ENCODE measurements around the gene PIM2.
A peak's percentile ranks its signal among the peaks of the same experiment; 100 is the strongest.
"Not testable (repeated sequence)": the region's sequence is repeated elsewhere in the genome, so short reads cannot be mapped to it uniquely, and the experiment has no call there.

PIM2 gene

DNA sequence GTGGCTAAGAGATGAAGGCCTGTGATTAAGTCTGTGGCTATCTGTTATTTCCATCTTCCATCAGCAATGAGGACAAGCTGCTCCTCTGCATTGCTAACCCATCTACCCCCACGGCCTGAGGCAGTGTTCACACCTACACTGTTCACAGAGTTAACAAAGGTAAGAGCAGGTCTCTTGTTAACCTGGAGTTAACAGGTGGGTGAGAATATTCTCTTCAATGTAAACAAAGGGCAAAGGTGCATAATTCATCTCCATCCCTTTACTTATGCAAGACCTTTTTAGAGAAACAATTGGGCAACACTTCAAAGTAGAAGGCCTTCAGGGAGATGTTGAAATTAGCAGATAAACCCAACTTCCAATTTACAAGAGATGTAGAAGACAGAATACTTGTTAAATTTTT is 10.2 kb downstream of the PIM2 start:
- DNase-seq (ENCODE audit: low read depth) = no peak

DNA sequence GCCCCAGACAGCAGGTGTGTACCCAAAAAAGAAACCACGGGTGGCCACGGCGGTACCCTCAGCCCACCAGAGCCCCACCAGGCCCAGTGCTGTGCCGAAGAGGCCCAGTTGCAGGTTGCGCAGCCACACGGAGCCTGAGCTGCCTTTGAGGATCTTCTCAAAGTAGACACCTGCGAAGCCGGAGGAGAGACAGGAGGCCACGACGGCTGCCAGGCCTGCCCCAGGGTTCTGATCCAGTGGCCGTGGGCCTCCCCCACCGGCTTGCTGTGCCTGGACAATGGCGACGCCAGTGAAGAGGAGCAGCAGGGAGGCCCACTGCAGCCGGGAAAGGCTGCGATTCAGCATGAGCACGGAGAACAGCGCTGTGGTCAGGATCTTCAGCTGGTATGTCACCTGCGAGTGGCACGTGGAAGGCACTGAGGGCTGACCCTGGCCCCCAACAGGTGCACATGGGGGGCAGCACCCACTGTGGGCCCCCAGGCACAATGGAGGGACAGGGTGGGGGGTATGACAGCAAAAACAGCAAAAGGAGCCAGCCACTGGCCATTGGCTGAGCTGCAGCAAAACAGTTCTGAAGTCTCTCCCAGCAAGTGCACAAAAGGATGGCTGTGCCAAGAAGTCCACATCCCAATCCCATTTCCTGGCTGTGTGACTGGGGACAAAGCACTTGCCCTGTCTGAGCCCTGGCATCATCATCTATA is 13.6 kb downstream of the PIM2 start:
- no peak for DNase-seq (ENCODE audit: low read depth)

DNA sequence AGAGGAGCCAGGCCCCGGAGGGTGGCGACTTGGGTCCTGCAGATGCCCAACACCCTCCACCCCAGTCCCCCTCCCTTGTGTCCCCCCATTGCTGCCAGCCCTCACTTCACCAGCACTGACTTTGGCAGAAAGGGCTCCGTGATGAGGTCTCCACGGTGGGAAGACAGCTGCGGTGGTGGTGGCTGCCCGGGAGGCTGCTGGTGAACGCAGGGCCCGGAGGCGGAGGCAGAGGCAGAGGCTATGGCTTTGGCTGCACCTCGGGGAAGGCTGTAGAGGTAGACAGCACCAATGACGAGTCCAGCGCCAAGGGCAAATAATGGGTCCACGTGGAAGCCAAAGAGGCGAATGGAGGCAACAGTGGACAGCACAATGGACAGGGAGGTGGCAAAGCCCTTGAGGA is 14.2 kb downstream of the PIM2 start:
- no peak for DNase-seq (ENCODE audit: low read depth)

DNA sequence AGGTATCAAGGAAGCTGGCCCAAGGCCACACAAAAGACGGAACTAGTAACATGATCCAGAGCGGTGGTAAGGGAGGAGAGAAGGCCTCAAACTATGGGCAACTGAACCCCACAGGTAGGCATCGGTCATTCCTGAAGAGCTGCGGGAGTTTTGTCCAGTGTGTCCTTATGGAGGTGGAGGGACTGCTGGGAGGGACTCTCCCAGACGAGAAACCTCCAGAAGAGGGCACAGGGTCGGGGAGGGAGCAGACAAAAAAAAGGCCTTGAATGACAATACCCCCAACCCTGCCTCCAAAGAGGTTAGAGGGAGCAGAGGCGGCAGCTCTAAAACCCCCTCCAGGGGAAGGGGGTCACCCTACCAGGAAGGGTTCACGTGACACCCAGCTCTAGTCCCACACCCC is 14.6 kb downstream of the PIM2 start:
- no peak for DNase-seq (ENCODE audit: low read depth)

DNA sequence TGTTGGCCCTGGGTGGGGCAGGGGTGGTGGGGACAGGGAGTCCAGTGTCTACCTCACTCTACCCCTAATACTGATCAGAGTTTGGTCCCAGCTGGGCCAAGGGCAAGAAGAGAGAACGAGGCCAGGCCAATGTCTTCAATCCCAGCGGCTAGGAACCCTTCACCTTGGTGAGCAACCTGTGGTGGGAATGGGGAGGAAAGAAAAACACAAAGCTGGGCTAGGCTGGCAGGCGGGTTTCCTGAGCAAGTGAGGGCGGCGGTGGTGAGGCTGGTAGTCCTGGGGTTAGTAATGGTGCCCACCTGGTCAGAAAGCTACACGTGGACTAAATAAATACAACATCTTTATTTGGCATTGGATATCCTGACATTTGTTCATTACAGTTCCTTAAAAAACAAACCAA is 15.5 kb downstream of the PIM2 start:
- no peak for DNase-seq (ENCODE audit: low read depth)

DNA sequence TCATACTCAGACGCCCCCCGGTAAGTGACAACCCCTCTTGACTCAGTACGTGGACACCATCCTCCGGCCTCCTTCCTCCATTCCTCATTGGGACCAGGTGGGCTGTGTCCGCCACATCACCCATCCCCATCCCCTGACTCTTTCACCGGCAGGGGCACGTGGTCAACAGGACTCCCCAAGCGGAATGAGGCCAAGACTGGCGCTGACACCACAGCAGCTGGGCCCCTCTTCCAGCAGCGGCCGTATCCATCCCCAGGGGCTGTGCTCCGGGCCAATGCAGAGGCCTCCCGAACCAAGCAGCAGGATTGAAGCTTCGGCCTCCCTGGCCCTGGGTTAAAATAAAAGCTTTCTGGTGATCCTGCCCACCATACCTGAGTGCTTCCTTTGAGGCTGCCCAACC is 16.0 kb downstream of the PIM2 start:
- DNase-seq (ENCODE audit: low read depth) = no peak

DNA sequence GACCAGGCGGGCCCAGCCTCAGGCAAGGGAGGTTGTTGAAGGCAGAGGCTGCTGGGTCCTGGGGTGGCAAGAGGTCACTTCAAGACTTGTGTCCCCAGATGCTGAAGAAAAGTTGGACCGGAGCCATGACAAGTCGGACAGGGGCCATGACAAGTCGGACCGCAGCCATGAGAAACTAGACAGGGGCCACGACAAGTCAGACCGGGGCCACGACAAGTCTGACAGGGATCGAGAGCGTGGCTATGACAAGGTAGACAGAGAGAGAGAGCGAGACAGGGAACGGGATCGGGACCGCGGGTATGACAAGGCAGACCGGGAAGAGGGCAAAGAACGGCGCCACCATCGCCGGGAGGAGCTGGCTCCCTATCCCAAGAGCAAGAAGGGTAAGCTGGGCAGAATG is 16.7 kb downstream of the PIM2 start:
- DNase-seq (ENCODE audit: low read depth) = no peak

DNA sequence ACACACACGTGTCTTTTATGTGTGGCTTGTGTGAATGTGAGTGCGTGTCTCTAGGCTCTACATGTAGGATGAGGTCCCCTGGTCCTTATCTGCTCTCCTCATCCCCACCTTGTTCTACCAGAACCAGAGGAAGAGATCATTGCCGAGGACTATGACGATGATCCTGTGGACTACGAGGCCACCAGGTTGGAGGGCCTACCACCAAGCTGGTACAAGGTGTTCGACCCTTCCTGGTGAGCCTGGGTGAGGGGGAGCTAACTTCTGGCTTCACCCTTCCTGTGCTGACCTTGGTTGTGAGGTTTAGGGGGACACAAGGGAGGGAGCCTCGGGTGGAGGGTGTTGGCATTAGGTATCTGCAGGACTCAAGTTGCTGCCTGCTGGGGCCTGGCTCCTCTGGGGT is 17.8 kb downstream of the PIM2 start:
- DNase-seq (ENCODE audit: low read depth) = no peak

DNA sequence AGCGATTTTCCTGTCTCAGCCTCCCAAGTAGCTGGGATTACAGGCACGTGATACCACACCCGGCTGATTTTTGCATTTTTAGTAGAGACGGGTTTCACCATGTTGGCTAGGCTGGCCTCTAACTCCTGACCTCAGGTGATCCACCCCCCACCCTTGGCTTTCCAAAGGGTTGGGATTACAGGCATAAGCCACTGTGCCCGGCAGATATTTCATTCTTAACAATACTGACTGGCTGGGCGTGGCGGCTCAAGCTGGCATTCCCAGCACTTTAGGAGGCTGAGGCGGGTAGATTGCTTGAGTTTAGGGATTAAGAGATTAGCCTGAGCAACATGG is 19.8 kb downstream of the PIM2 start:
- DNase-seq (ENCODE audit: low read depth) = no peak

DNA sequence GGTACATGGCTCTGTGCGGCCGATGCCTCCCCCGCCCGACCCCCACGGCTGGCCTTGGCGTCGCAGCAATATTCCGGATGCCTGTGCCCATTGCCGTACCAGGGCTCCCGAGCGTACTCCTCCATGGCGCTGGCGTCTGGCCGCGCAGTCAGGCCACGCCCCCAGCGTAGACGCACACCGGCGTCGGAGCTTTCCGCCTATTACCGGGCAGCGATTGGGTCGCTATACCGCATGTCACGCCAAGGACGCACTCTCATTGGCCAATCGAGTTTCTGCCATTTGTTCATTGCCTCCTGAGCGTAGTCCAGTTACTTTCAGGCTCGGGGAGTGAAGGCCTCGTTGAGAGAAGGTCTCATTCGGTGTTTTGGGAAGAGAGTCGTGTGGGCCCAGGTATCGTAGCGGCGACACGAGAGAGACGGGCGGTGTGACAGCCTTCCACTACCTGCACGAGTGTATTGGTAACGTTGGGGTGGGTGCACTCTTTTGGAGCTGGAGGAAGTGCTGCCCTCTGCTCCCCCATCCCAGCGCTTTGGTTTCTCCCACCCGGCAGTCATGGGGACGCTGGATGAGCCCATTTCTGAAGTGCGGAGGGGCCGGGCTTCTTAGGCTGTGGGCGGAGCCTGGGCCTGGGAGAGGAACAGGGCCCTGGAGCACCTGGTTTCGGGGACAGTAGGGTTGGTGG is 21.1 kb downstream of the PIM2 start, which contains the start of the genes PQBP1 and TIMM17B:
TSS of gene PQBP1 (plus strand) at position 306 of the 682 bp plus-strand sequence. CDS start 580 bp downstream, outside the sequence.
TSS of gene TIMM17B (minus strand) at position 144 of the 682 bp plus-strand sequence. CDS start at position 125, 19 bp downstream.
- peak; percentile 83 for DNase-seq (ENCODE audit: low read depth)

DNA sequence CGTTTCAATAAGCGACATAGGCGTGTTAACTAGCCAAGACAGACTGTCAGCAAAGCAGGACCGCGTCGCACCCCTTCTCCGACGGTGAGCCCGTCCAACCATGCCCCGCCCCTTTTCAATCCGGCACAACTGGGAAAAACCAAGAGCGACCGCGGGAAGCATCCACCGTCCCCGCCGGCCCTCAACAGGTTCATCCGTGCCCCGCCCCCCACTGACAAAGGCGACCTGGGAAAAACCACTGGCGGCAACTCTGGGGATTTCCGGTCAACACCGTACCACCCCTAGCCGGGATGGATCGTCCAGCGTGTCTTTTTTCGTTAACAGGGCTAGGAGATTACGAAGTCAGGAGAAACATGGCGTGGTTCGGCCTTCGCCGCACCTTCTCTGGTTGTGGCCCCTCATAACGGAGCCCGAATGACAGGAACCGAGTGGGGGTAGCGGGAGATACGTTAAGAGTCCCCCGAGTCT is 21.6 kb downstream of the PIM2 start:
- DNase-seq (ENCODE audit: low read depth) = peak; percentile 50

DNA sequence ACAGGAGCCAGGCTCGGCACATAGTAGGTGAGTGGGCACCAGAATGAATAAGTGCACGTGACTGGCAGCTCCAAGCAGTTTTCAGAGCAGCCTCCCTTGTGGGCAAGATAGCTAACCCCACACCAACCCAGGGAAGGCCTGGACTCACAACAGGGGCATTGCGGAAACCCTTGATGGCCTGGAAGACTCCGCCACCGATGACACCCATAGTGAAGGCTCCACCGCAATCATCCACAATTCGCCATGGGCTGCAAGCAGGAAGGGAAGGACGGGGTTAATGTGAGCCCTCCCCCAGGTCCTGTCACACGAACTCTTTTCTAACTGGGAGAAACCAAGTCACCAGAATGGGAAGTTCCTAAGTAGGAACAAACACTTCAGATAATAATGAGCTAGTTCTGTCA is 22.2 kb downstream of the PIM2 start:
- no peak for DNase-seq (ENCODE audit: low read depth)

DNA sequence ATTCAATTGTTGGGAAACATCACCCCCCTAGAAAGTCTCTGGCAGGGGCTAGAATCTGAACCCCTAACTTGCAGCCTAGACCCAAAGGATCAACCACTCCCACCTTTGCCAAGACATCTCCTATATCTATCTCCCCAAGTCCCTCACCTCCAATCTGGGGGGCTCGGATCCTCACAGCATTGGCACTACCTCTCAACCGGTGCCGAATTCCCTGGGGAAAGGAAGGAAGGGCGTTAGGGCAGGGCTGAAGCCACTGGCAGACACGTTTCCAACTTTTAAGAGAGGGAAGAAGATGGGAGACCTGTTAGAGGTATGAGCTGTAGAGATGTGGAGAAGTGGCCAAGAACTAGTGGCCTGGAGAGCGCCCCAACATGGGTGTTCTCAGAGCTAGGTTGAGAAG is 23.9 kb downstream of the PIM2 start:
- no peak for DNase-seq (ENCODE audit: low read depth)

DNA sequence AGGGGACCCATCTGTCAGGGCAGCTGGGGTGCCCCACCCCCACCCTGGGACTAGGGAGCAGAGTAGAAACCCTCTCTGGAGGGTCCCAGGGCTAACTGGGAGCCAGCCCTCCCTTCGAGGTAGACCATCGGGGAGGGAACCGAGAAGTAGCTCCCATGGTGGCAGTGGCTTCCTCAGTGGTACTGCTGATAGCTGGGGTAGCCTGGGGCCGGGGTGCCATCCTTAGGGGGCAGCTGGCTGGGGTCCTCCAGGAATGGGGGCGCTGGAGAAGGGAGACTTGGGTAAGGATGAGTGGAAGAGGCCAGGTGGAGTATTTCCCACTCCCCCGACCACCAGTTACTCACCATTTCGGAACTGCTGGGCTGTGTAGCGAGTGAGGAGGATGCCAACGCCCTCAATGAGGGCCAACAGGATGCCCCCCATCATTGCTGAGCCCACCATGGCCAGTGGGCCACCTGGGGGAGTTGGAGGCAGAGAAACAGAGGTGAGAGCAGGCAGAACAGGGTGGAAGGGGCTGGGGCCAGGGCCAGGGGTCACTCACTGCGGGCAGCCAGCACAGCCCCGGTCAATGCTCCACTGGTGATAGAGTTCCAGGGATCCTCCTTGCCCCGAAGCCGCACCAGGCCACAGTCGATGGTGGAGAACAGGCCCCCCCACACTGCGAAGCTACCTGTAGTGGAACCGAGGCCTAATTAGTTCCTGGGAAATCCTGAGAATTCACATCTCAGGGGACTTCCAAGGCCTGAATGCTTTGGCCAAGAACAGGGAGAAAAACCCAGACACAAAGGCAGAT is 25.1 kb downstream of the PIM2 start:
- no peak for DNase-seq (ENCODE audit: low read depth)

DNA sequence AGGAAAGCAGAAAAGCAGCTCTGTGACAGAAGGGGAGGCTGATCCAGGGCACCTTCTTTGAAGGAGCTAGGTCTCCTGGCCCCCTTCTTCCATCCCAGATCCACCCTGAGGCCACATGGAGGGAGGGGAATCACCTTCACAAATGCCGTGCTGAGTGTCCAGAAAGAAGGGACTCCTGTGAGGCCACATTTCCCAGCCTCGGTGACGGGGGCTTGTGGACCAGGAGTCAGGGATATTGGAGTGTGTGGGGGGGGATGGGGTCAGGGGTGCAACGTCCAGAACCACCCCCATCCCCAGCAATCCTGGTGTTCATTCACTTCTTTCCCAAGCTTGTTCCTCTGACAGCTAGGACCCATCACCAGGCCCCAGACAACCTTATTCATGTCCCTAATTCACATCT is 25.9 kb downstream of the PIM2 start:
- DNase-seq (ENCODE audit: low read depth) = no peak

DNA sequence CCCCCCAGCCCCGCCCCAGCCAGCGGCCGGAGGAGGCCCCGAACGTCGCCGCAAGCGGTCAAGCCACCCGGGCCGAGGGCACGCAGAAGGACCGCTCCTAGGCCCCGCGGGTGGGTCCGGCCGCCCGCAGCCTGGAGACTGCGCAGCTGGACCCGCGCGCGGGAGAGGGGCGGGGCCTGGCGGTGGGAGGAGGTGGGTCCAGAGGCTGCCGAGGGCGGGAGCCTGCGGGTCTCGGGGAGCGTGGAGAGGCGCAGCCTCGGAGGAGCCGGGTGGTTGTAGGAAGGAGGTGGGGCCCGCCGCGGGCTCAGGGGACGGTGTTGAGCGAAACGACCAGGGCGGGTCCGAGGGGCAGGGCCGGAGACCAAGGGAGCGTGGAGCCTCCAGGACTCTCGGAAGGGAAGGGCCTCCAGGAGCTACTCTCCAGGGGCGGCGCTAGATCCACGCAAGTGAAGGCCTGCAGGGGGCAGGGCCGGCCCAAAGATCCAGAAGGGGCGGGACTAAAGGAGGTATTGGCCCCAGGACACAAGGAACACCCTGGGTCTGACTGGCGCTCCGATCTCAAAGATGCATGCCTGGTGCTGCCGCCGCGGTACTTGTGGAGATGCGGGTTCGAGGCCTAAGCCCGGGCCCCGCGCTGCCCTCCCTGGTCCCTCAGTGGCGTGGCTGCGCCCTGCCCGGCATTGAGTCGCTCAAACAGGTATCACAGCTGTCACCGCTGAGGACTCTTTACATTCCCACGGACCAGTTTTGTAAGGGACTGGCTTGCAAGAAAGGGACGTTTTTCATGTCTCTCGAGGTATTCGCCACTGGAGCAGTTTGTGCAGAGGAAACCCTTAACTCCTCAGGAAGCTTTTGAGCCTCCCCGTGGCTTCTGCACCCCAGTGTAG is 27.2 kb downstream of the PIM2 start:
- peak; percentile 66 for DNase-seq (ENCODE audit: low read depth)

DNA sequence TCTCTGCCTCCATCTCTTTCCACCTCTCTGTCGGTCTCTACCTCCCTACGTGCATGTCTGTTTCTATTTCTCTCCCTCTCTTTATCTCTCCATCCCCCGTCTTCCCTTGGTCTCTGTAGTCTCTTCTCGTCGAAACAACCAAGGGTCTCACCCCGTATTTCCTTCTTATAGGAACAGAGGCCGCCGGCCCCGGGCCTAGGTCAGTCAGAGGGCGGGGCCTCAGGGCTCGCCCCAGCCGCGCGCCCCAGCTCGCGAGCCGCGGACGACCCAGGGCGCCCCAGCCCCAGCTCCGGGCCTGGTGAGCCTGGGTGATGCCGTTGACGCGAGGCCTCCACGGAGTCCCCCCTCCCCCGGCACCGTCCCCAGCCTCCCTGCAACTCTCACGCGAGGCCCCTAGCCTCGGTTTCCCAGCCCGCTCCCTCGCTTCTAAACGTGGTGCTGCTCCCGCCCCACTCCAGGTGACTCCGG is 27.9 kb downstream of the PIM2 start:
- DNase-seq (ENCODE audit: low read depth) = no peak

DNA sequence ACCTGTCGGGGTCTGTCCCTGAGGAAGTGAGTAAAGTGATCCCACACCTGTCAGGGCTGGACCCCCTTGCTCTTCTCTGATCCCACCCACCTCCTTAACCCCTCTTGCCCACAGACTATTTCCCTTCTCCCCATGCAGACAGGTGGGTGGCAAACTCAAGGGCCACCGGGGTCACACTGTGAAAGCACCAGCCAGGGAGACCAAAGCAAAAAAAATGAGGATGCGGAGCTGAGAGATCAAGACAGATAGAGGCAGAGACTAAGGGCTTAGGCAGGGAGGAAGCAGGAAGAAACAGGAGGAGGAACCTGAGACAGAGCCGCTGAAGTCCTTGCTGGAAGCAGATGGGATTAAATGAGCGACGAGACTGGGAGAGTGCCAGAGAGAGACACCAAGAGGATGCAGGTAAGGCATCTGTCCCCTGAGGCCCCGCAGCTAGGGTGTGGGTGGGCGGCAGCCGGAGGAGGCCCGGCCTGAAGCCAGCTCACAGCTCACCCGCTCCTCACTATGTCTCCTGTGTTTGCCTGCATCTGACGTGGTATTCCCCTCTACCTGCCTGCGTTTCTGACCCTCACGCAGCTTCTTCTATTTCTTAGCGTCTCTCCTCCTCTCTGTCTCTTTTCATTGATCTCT is 28.4 kb downstream of the PIM2 start:
- DNase-seq (ENCODE audit: low read depth) = no peak

DNA sequence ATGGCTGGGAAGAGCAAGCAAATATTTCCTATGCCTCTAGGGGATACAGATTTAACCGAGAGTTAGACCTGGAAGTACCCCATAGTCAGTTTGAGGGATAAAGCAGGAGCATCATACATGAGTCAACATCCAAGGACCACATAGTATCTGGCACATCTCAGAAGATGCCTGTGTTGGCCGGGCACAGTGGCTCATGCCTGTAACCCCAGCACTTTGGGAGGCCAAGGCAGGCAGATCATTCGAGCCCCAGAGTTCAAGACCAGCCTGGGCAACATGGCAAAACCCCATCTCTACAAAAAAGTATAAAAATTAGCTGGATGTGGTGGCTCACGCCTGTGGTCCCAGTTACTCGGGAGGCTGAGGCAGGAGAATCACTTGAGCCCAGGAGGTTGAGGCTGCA is 32.2 kb downstream of the PIM2 start:
- not testable (repeated sequence) for DNase-seq (ENCODE audit: low read depth)

DNA sequence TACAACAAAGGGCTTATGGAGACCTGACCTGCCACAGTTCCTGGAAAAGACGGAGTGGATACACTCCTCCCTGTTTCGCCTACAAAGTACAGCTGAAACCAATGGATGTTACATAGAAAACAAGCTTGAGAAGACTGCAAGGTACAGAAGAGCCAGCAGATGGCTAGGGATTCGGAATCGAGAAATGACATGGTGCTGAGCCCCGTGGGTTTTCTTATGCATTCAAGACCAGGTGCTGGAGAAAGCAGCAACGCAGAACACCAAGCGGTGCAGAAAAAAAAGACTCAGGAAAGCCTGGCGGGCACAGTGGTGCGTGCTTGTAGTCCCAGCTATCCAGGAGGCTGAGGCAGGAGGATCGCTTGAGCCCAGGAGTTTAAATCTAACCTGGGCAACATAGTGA is 35.1 kb downstream of the PIM2 start:
- DNase-seq (ENCODE audit: low read depth) = no peak

DNA sequence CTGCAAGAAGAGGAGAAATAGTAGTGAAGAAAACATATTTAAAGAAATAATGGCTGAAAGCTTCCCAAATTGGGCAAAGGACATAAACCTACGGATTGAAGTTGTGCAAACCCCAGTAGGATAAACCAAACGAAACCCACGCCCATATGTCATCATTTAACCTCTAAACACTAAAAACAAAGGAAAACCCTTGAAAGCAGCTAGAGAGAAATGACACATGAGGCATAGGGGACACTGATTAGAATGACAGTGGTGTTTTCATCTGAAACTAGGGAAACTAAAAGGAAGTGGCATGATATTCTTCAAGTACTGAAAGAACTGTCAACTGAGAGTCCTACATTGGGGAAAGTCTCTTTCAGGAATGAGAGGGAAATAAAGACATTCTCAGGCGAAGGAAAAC is 41.9 kb downstream of the PIM2 start:
- not testable (repeated sequence) for DNase-seq (ENCODE audit: low read depth)

Measured in T follicular helper cell (primary cell).